GM12872 (cell line): ENCODE results near the gene SSC5D.

ENCODE experiments used
- TF ChIP-seq, protein P1 (sequence below): IDR thresholded peaks from 3 replicates; pipeline ENCODE4 v1.5.1; 2011; ENCODE audit warnings: low read depth, mild to moderate bottlenecking, low read length, moderate library complexity; ENCODE audit not compliant: insufficient read depth

Gene SSC5D

DNA sequence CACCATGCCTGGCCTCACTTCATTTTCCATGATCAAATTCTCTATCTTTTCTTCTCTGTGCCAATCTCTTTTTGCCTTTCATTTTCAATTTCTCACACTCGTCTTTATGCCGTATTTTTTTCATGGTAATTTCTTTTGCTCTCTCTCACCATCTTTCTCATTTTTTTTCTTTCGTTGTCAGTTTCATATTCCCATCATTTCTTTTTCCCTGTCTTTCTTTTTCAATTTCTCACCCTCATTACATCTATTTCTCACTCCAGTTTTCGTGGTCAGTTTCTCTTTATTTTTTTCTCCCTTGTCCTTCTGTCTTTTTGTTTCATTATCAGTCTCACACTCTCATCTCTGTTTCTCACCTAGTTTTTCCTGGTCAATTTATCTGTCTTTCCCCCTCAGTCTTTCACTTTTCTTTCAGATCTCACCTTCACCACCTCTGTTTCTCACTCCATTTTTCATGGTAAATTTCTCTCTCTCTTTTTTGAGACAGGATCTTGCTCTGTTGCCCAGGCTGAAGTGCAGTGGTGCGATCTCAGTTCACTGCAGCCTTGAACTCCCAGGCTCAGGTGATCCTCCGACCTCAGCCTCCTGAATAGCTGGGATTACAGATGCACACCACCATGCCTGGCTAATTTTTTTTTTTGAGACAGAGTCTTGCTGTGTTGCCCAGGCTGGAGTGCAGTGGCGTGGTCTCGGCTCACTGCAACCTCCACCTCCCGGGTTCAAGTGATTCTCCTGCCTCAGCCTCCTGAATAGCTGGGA lies 14.1 kb downstream of the SSC5D start:
- TF ChIP-seq, protein P1, sequence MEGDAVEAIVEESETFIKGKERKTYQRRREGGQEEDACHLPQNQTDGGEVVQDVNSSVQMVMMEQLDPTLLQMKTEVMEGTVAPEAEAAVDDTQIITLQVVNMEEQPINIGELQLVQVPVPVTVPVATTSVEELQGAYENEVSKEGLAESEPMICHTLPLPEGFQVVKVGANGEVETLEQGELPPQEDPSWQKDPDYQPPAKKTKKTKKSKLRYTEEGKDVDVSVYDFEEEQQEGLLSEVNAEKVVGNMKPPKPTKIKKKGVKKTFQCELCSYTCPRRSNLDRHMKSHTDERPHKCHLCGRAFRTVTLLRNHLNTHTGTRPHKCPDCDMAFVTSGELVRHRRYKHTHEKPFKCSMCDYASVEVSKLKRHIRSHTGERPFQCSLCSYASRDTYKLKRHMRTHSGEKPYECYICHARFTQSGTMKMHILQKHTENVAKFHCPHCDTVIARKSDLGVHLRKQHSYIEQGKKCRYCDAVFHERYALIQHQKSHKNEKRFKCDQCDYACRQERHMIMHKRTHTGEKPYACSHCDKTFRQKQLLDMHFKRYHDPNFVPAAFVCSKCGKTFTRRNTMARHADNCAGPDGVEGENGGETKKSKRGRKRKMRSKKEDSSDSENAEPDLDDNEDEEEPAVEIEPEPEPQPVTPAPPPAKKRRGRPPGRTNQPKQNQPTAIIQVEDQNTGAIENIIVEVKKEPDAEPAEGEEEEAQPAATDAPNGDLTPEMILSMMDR: no peak

DNA sequence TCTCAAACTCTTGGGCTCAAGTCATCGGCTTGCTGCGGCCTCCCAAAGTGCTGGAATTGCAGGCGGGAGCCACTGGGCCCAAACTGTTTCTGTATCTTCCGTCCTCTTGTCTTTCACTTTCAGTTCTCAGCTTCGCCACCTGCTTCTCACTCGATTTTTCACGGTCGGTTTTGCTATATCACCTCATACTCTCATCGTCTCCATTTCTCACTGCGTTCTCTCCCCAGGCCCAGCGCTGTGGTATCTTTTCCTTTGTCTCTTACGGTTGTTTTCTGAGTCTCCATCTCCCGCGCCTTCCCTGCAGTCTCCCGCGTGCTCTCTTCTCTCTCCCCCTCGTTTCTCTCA lies 14.9 kb downstream of the SSC5D start:
- TF ChIP-seq, protein P1: no peak

DNA sequence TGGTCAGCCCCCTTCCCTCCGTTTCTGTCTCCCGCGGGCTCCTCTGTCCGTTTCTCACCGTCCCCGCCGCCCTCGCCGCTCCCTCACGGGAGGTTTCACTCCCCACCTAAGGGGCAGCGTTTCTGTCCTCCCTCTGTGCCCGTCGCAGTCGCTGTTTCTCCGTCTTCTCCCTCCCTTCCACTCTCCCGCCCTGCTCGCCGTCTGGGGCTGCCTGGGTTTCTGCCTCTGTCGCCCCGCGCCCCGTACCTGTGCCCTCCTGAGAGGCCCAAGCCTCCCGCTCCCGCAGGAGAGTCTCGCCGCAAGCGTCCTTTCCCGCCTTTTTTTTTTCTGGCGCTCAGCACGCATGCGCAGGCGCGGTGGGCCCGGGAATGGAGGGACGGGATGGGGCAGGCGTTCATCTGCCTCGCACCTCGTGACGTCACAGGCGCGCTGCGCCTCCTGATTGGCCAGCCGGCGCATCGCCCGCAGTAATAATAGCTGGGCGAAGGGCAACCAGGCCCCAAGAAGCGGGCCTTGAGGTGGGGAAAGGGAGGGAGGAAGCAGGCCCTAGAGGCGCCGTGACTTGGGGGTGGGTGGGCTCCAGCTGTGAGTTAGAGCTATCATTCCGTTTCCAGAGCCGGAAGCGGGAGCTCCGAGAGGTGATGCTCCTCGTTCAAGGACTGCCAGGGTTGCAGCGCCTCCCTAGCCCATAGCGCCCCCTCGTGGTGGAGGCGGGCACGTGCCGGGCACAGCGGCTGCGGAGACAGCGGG lies 15.4 kb downstream of the SSC5D start:
- TF ChIP-seq, protein P1: peak; percentile 98

DNA sequence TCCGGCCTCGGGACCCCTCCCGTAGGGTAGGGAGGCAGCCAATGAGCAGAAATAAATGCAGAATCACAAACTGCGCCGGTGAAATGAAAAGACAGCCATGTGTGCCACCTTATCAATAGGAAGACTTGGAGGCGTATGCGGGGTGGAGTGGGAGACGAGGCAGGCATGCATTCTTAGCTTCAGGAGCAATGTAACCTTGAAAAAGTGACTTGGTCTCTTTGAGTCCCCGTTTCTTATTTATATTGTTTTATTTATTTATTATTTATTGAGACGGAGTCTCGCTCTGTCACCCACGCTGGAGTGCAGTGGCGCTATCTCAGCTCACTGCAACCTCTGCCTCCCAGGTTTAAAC lies 16.0 kb downstream of the SSC5D start:
- TF ChIP-seq, protein P1: no peak

GRCh38 chr19:55504981-55505380 lies 16.7 kb downstream of the SSC5D start:
- TF ChIP-seq, protein P1: no peak

DNA sequence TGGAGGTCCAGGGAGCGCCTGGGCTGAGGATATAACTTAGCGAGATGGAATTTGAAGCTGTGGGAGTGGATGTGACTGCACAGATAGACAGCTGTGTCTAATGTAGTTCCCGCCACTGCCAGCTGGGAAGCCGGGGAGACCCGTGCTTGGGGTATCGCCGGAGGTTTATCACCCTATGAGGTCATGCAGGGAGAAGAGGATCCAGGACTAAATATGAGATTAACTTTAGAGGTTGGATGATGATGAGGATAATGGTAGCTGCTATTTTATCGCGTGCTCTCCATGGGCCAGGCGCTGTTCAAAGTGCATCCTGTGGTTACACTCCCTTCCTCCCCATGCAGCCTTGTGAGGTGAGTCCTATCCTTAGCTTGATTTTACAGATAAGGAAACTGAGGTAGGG lies 19.9 kb downstream of the SSC5D start:
- TF ChIP-seq, protein P1: no peak

GRCh38 chr19:55516878-55517620 lies 28.8 kb downstream of the SSC5D start:
- TF ChIP-seq, protein P1: peak; percentile 85
